Medulla oblongata (tissue), 1 donor: ENCODE results near the gene OR7G1.

Source experiments
- DNase-seq: peaks from one replicate; pipeline ENCODE4 v3.0.0-alpha.2; 2015; ENCODE audit errors: extremely low spot score

Gene OR7G1, protein sequence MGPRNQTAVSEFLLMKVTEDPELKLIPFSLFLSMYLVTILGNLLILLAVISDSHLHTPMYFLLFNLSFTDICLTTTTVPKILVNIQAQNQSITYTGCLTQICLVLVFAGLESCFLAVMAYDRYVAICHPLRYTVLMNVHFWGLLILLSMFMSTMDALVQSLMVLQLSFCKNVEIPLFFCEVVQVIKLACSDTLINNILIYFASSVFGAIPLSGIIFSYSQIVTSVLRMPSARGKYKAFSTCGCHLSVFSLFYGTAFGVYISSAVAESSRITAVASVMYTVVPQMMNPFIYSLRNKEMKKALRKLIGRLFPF

GRCh38 chr19:9115307-9115813 is at the start of gene OR7G1:
Gene OR7G1, minus strand, starts transcription at chr19:9115763. Its CDS starts 0 bp downstream, at chr19:9115763.
- no peak for DNase-seq

- DNase-seq: no peak
These were observed 49.7 kb upstream of the OR7G1 start for GRCh38 chr19:9165261-9165660.

- no peak for DNase-seq
These were observed 45.9 kb upstream of the OR7G1 start for GRCh38 chr19:9161427-9161826.

DNA sequence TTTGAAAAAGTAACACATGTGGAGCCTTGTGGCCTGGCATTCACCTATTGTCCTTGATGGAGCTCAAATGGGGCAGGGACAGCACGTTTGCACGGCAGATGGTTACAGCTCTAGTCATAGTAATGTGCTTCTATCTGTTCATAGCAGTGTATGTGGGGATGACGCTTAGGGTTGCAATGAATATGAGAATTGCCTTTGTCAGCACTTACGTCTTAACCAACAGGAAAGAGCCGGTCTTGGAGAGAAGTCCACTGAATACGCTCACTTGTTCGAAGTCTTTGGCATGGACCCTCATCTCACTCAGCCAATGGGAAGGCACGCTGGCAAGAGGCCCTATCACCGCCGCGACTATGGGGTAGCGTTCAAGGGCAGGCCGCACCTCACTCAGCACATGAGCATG is 44.3 kb upstream of the OR7G1 start:
- DNase-seq: no peak

- no peak for DNase-seq
These were observed 40.7 kb upstream of the OR7G1 start for GRCh38 chr19:9156304-9156703.

DNA sequence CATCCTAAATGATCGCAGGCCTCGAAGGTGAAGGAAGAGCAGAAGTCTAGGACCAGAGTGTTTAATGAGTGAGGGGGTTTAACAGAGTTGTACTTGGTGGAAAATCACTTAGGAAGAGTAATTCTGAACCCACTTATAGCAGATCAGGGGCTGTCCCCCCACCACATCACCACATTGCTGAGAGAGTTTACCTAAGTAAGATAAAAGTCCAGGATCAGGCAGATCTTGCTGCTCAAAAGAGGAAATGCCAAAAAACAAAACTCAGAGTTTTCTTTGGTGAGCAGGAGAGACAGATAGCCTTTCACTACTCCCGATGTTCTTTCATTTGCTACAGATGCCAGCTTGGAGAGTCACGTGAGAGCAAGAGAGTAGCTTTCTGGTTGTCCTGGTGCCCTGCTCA is 40.0 kb upstream of the OR7G1 start:
- DNase-seq: no peak

DNA sequence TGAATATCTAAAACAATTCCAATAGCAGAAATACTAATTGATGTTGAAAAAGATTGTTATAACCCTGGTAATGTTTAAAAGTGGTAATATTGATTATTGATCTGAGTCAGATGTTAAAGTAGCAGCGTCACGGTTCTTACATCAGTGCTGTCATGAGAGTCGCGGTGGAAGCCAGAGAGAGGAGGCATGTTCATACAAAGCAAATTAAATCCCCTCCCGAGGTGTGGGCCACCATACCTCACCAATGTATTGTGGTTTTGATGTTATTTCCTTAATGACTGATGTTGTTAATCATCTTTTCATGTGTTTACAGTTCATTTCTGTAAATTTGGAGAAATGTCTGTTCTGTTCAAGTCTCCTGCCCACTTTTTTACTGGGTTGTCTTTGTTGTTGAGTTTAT is 35.8 kb upstream of the OR7G1 start:
- DNase-seq: no peak

DNA sequence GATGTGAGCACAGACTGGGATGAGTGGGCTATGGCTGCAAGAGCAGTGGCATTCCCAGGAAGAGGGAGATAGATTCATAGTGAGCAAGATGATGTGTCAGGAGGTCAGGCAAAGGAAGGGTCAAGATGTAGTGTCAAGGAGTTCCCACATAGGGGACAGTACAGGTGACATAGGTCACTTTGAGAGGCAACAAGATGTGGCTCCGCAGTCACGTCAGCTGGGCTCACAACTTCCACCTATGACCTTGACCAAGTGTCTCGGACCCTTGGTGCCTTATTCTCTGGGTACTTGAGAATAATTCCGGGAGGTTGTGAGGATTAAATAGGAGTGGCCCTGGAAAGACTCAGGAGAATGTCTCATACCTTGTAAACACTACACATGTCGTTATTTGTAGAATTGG is 35.1 kb upstream of the OR7G1 start:
- no peak for DNase-seq

GRCh38 chr19:9149997-9150396 is 34.4 kb upstream of the OR7G1 start:
- DNase-seq: no peak

DNA sequence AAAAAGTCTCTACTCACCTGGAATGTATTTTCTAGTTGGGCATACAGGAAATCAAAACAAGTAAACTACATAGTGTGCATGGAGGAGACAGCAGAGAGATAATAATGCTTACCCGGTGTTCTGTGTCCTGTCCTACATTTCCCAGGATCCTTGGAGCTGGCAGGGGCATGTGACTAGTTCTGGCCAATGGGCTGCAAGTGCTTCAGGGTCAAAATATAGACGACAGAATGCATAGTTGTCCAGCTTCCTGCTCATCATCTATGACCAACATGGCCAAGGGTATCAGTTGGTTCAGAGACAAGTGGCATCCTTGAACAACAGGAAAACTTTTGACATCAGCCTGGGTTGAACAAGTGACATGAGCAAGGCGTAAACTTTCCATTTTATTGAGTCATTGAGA is 33.1 kb upstream of the OR7G1 start:
- DNase-seq: no peak

GRCh38 chr19:9146882-9147281 is 31.3 kb upstream of the OR7G1 start:
- DNase-seq: no peak

DNA sequence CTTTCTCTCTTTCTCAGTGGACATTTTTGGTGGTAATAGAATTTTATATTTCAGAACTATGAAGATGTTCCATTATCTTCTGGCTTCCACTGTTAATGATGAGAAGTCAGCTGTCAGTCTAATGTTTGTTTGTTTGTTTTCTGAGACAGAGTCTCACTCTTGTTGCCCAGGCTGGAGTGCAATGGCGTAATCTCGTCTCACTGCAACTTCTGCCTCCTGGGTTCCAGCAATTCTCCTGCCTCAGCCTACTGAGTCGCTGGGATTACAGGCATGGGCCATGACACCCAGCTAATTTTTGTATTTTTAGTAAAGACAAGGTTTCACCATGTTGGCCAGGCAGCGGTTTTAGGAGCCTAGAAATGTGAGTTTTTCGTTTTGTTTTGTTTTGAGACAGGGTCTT is 29.4 kb upstream of the OR7G1 start:
- no peak for DNase-seq

GRCh38 chr19:9140159-9140874 is 24.8 kb upstream of the OR7G1 start, which contains the start of gene ZNF317:
Gene ZNF317, plus strand, starts transcription at chr19:9140397. Its CDS starts 15,620 bp downstream, at chr19:9156017.
- DNase-seq: peak; percentile 98

DNA sequence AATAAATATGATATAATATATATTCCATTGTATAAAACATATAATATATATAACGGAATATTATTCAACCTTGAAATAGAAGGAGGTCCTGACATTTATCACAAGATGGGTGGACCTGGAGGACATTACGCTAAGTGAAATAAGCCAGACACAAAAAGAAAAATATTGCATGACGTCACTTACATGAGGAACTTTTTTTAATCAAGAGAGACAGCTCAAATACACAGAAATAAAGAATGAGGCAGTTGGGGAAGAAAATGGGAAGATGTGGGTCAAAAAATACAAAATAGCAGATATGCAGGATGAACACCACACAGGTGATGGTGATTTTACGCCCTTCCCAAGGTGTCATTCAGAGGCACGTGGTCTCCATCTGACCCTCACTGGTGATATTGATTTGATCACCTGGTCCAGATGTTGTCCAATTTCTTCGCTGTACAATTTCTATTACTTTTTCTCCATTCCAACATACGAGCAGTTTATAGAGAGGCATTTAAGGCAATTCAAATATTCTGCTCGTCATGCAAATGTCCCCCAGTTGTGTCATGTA is 24.1 kb upstream of the OR7G1 start:
- no peak for DNase-seq

DNA sequence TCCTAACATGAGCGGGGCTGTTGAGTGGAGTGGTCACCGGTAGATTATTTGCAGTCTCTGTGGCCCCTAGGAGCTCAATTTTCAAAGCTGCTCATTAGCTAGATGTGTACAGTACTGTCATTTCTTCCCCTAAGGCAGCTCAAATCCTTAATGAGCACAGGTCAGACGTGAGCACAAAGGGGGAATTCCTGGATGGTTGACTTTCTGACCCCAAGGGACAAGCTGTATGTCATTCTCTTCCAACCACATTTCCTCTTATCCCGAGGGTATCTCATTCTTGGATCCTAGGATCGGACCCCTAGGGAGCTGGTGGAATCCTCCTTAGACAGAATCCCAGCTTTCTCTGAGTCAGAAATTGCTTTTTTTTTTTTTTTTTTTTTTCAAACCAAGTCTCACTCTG is 16.9 kb upstream of the OR7G1 start:
- DNase-seq: no peak

DNA sequence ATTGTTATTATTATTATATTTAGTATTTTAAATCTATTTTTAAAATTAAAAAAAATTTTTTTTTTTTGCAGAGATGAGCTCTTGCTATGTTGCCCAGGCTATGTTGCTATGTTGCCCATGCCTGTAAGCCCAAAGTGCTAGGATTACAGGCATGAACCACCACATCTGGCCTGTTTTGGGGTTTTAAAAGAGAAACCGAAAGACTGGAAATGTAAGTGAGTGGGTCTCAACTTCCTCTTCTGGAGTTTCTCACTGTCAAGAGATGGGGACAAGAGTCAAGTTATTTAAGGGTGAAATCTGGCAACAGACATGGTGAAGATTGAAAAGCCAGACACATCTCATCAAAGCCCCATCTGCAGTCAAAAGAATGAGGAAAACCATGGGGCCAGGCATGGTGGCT is 15.4 kb upstream of the OR7G1 start:
- DNase-seq: peak; percentile 13

- DNase-seq: no peak
These were observed 12.6 kb upstream of the OR7G1 start for GRCh38 chr19:9128171-9128570.

- no peak for DNase-seq
These were observed 11.4 kb upstream of the OR7G1 start, which contains the start of gene OR7G3 for GRCh38 chr19:9126900-9127405. Gene OR7G3, minus strand, starts transcription at chr19:9126950. Its CDS starts 0 bp downstream, at chr19:9126950.

GRCh38 chr19:9116547-9116946 is 984 bp upstream of the OR7G1 start:
- no peak for DNase-seq

DNA sequence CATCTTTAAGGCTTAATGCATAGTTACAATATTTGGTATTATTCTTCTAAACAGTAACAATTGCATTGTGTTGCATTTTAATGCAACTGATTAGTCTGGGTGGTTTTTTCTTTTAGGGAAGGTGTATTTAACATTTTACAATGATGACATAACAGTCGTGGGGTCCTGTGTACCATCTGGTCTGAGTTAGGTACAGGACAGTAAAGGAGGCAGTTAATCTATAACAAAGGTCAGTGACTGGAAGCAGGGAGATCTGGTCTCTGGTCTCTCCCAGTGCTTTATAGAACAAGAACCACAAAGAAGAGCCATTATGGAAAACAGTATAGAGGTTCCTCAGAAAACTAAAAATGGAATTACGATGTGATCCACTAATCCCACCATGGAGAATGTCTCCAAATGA is 5.6 kb downstream of the OR7G1 start:
- DNase-seq: no peak

DNA sequence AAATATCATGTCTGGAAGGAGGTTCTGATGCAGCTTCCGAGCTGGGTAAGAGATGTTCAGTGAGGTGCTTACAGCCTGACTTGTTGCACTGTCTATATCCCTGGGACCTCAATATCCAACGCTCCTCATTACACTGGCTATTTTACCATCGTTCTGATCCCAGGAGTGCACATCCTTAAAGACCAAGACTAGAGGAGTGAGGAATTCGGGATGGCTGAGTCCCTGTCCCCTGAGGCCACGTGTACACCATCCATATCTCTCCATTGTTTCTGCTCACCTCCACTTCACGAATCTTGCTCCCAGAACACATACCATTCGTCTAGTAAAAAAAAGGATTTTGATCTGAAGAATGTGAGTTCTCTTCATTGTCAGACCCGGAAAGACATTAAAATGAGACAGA is 8.2 kb downstream of the OR7G1 start, which contains the start of gene OR7G2:
TSS of gene OR7G2 (minus strand) at position 101 of the 400 bp plus-strand sequence. CDS start 4,232 bp downstream, outside the sequence.
- no peak for DNase-seq

- DNase-seq: no peak
These were observed 28.8 kb downstream of the OR7G1 start, which contains the start of gene OR1M1 for GRCh38 chr19:9086761-9087160. Gene OR1M1, plus strand, starts transcription at chr19:9087061. Its CDS starts 6,184 bp downstream, at chr19:9093245.
